H1 (cell line): ENCODE results near the gene MAB21L3. TPM values are rescaled to one million over a fixed set of nuclear protein-coding genes. Genes with fewer than 3 reads are reported as not detected.

Experiments
- CTCF ChIA-PET: fragments of 300-600 bp; sonication (Branson Sonifier 250); formaldehyde crosslinking; loops from one replicate; lab custom pipeline; 2021; ENCODE audit not compliant: partially characterized antibody; lab: Charles Lee
- POLR2A ChIA-PET: fragments of 300-600 bp; sonication (Branson Sonifier 250); formaldehyde crosslinking; loops from one replicate; lab custom pipeline; 2021; ENCODE audit warnings: inconsistent platforms; ENCODE audit not compliant: partially characterized antibody; lab: Charles Lee
- DNase-seq, 2 experiments: peaks; one replicate each; pipeline versions ENCODE4 v3.0.0 to v3.0.0-alpha.2; 2010 to 2022; ENCODE audit warnings: low spot score in 2 of 2, low read depth in 1 of 2, mixed read lengths in 1 of 2
- FAIRE-seq: peaks from 2 replicates; lab custom pipeline; 2011; peaks lifted over from hg19 to GRCh38; lab: Jason Lieb, UNC
- H2AFZ ChIP-seq: 2 replicates; pipeline ENCODE4 v1.8.1; 2012; ENCODE audit warnings: low read length, inconsistent platforms
- H2AK5ac ChIP-seq: 2 replicates; pipeline ENCODE4 v1.6.1; 2013; ENCODE audit warnings: low read depth, low read length
- H2BK120ac ChIP-seq: replicated peaks from 2 replicates; pipeline ENCODE3; 2013; ENCODE audit warnings: low read depth, low read length, inconsistent platforms
- H2BK12ac ChIP-seq: 2 replicates; pipeline ENCODE4 v1.6.1; 2013; ENCODE audit warnings: low read depth, low read length
- H2BK15ac ChIP-seq: 2 replicates; pipeline ENCODE4 v1.6.1; 2013; ENCODE audit warnings: low read length
- H2BK20ac ChIP-seq: 2 replicates; pipeline ENCODE4 v1.6.1; 2013; ENCODE audit warnings: low read length
- H2BK5ac ChIP-seq: 2 replicates; pipeline ENCODE4 v1.6.1; 2013; ENCODE audit warnings: low read depth, low read length
- H3K14ac ChIP-seq: 2 replicates; pipeline ENCODE4 v1.6.1; 2013; ENCODE audit warnings: inconsistent platforms; ENCODE audit not compliant: insufficient read length
- H3K18ac ChIP-seq: 2 replicates; pipeline ENCODE4 v1.6.1; 2013; ENCODE audit warnings: low read length; ENCODE audit errors: extremely low read depth
- H3K23ac ChIP-seq: 2 replicates; pipeline ENCODE4 v1.6.1; 2013; ENCODE audit warnings: inconsistent platforms; ENCODE audit not compliant: insufficient read length
- H3K23me2 ChIP-seq: 2 replicates; pipeline ENCODE4 v1.6.1; 2013; ENCODE audit warnings: low read depth, low read length
- H3K27ac ChIP-seq: 2 replicates; pipeline ENCODE4 v1.6.1; 2011; ENCODE audit warnings: low read depth, low read length, inconsistent platforms
- H3K27me3 ChIP-seq, 4 experiments: replicated peaks in 1 of 4; 1 replicate in 1 of 4; 2 replicates in 3 of 4; pipeline versions ENCODE4 v1.6.1 to v1.8.1; 2011 to 2013; ENCODE audit warnings: low read length in 3 of 4, mild to moderate bottlenecking in 3 of 4, inconsistent platforms in 2 of 4, mixed read lengths in 2 of 4, moderate library complexity in 1 of 4; ENCODE audit not compliant: control insufficient read depth in 3 of 4, insufficient read depth in 3 of 4; ENCODE audit errors: extremely low read depth in 1 of 4
- H3K36me3 ChIP-seq, 4 experiments: 2 replicates each; pipeline versions ENCODE4 v1.6.1 to v1.8.1; 2011 to 2013; ENCODE audit warnings: mild to moderate bottlenecking in 4 of 4, low read length in 3 of 4, moderate library complexity in 2 of 4, control low read depth in 1 of 4, inconsistent platforms in 1 of 4; ENCODE audit not compliant: insufficient read depth in 4 of 4, control insufficient read depth in 2 of 4
- H3K4ac ChIP-seq: replicated peaks from 2 replicates; pipeline ENCODE3; 2013; ENCODE audit warnings: low read length, low read depth, mixed read lengths, inconsistent platforms; ENCODE audit not compliant: insufficient read length
- H3K4me1 ChIP-seq, 4 experiments: replicated peaks in 1 of 4; 1 replicate in 1 of 4; 2 replicates in 3 of 4; pipeline versions ENCODE4 v1.6.1 to v1.8.1; 2011 to 2013; ENCODE audit warnings: low read length in 3 of 4, inconsistent platforms in 2 of 4, mixed read lengths in 1 of 4; ENCODE audit not compliant: insufficient read depth in 4 of 4, control insufficient read depth in 3 of 4
- H3K4me2 ChIP-seq, 2 experiments: 2 replicates each; pipeline versions ENCODE4 v1.6.1 to v1.8.1; 2011 to 2013; ENCODE audit warnings: low read depth in 2 of 2, low read length in 2 of 2, control low read depth in 1 of 2, inconsistent platforms in 1 of 2, mild to moderate bottlenecking in 1 of 2; ENCODE audit not compliant: insufficient read depth in 1 of 2
- H3K4me3 ChIP-seq, 4 experiments: fragments of 200-600, 300-600 bp in 1 of 4; sonication (generic), shearing (Covaris generic), sonication (Bioruptor Twin) in 1 of 4; 2 replicates each; pipeline versions ENCODE4 v1.5.1 to v1.8.1; 2011 to 2016; ENCODE audit warnings: low read length in 4 of 4, low read depth in 3 of 4, control low read depth in 2 of 4, inconsistent platforms in 2 of 4, mild to moderate bottlenecking in 2 of 4, mixed read lengths in 1 of 4, moderate library complexity in 1 of 4; ENCODE audit not compliant: insufficient read depth in 2 of 4; ENCODE audit errors: extremely low read depth in 1 of 4
- H3K56ac ChIP-seq: replicated peaks from 2 replicates; pipeline ENCODE3; 2013; ENCODE audit warnings: low read depth, mild to moderate bottlenecking, mixed read lengths, low read length, inconsistent platforms; ENCODE audit not compliant: insufficient read length
- H3K79me1 ChIP-seq: 2 replicates; pipeline ENCODE4 v1.6.1; 2013; ENCODE audit warnings: low read depth, low read length, control low read depth
- H3K79me2 ChIP-seq, 2 experiments: 2 replicates each; pipeline versions ENCODE4 v1.6.1 to v1.8.1; 2012 to 2013; ENCODE audit warnings: low read length in 2 of 2, mild to moderate bottlenecking in 2 of 2, inconsistent platforms in 1 of 2; ENCODE audit not compliant: insufficient read depth in 2 of 2, control insufficient read depth in 1 of 2
- H3K9ac ChIP-seq, 4 experiments: replicated peaks in 1 of 4; 1 replicate in 1 of 4; 2 replicates in 3 of 4; pipeline versions ENCODE4 v1.6.1 to v1.8.1; 2011 to 2013; ENCODE audit warnings: low read depth in 3 of 4, low read length in 3 of 4, control low read depth in 2 of 4, mild to moderate bottlenecking in 2 of 4, moderate library complexity in 2 of 4, inconsistent platforms in 1 of 4; ENCODE audit errors: extremely low read depth in 1 of 4
- H3K9me3 ChIP-seq, 2 experiments: 2 replicates each; pipeline versions ENCODE4 v1.6.1 to v1.8.1; 2012 to 2013; ENCODE audit warnings: mild to moderate bottlenecking in 2 of 2, moderate library complexity in 2 of 2, control low read depth in 1 of 2, inconsistent platforms in 1 of 2, low read depth in 1 of 2, low read length in 1 of 2, mixed read lengths in 1 of 2; ENCODE audit not compliant: insufficient read depth in 2 of 2
- H4K20me1 ChIP-seq, 2 experiments: replicated peaks in 1 of 2; 2 replicates each; pipeline versions ENCODE3 to v1.8.1; 2011 to 2013; ENCODE audit warnings: inconsistent platforms in 2 of 2, low read length in 2 of 2, mild to moderate bottlenecking in 1 of 2; ENCODE audit not compliant: insufficient read depth in 2 of 2, control insufficient read depth in 1 of 2
- H4K5ac ChIP-seq: 2 replicates; pipeline ENCODE4 v1.6.1; 2013; ENCODE audit warnings: low read length, low read depth, mixed read lengths, inconsistent platforms; ENCODE audit not compliant: insufficient read length
- H4K8ac ChIP-seq: 2 replicates; pipeline ENCODE4 v1.8.0; 2013; ENCODE audit warnings: mild to moderate bottlenecking, moderate library complexity, low read length, inconsistent platforms; ENCODE audit not compliant: insufficient read depth; ENCODE audit errors: extremely low read depth
- H4K91ac ChIP-seq: replicated peaks from 2 replicates; pipeline ENCODE3; 2013; ENCODE audit warnings: low read length, mixed read lengths, inconsistent platforms; ENCODE audit not compliant: insufficient read length
- BACH1 ChIP-seq: IDR thresholded peaks from 2 replicates; pipeline ENCODE4 v1.6.1; 2012; ENCODE audit warnings: low read length, improper control_type of control experiment
- CBX5 ChIP-seq: fragments of 300-800, 300-1000 bp; sonication (generic); IDR thresholded peaks from 2 replicates; pipeline ENCODE4 v1.7.1; 2016; ENCODE audit warnings: antibody characterized with exemption, low read length, low read depth
- CHD1 ChIP-seq: IDR thresholded peaks from 2 replicates; pipeline ENCODE4 v1.6.1; 2012; ENCODE audit warnings: low read depth, low read length, improper control_type of control experiment
- EGR1 ChIP-seq: IDR thresholded peaks from 2 replicates; pipeline ENCODE4 v1.6.1; 2011; ENCODE audit warnings: low read depth, low read length, borderline replicate concordance
- EZH2 ChIP-seq: fragments of 200-600 bp; sonication (generic); IDR thresholded peaks from 2 replicates; pipeline ENCODE4 v1.7.1; 2012; ENCODE audit warnings: low read depth, mild to moderate bottlenecking, moderate library complexity, low read length, inconsistent platforms; ENCODE audit not compliant: severe bottlenecking
- HDAC2 ChIP-seq, 2 experiments: fragments of 300-600 bp in 1 of 2; sonication (generic) in 1 of 2; IDR thresholded peaks; 2 replicates each; pipeline ENCODE4 v1.6.1; 2011 to 2012; ENCODE audit warnings: low read depth in 2 of 2, low read length in 2 of 2, mild to moderate bottlenecking in 2 of 2, moderate library complexity in 2 of 2, borderline replicate concordance in 1 of 2, inconsistent platforms in 1 of 2
- NANOG ChIP-seq: IDR thresholded peaks from 2 replicates; pipeline ENCODE4 v1.6.1; 2011; ENCODE audit warnings: low read length, low read depth, mild to moderate bottlenecking, inconsistent platforms; ENCODE audit not compliant: insufficient read depth, poor library complexity, severe bottlenecking
- PHF8 ChIP-seq: fragments of 200-600 bp; sonication (generic); conservative IDR thresholded peaks from 2 replicates; pipeline ENCODE4 v1.7.1; 2012; ENCODE audit warnings: low read depth, mild to moderate bottlenecking, inconsistent platforms, low read length, moderate library complexity
- POU5F1 ChIP-seq: IDR thresholded peaks from 2 replicates; pipeline ENCODE4 v1.6.1; 2011; ENCODE audit warnings: low read depth, mild to moderate bottlenecking, low read length, moderate library complexity
- RFX5 ChIP-seq: IDR thresholded peaks from 2 replicates; pipeline ENCODE4 v1.6.1; 2011; ENCODE audit warnings: low read depth, low read length, improper control_type of control experiment, borderline replicate concordance
- SIN3A ChIP-seq, 2 experiments: IDR thresholded peaks in 1 of 2; conservative IDR thresholded peaks in 1 of 2; 2 replicates each; pipeline ENCODE4 v1.6.1; 2011 to 2012; ENCODE audit warnings: low read length in 2 of 2, improper control_type of control experiment in 1 of 2, low read depth in 1 of 2, mild to moderate bottlenecking in 1 of 2
- SP1 ChIP-seq: IDR thresholded peaks from 2 replicates; pipeline ENCODE4 v1.6.1; 2011; ENCODE audit warnings: low read depth, low read length
- USF2 ChIP-seq: IDR thresholded peaks from 2 replicates; pipeline ENCODE4 v1.6.1; 2011; ENCODE audit warnings: low read length, improper control_type of control experiment
- WGBS, 2 experiments: shearing (Covaris generic) in 1 of 2; methylation state at CpG; one replicate each; pipeline versions ENCODE4 v1.1.6 to v1.1.7; 2013 to 2015; ENCODE audit warnings: low lambda C conversion rate in 2 of 2, mixed read lengths in 2 of 2, inconsistent platforms in 1 of 2, low coverage in 1 of 2, missing lambda C conversion rate in 1 of 2; ENCODE audit not compliant: insufficient replicate concordance in 2 of 2, insufficient coverage in 1 of 2, insufficient read length in 1 of 2; ENCODE audit errors: extremely low coverage in 1 of 2, missing lambda C conversion rate in 1 of 2; 5-methylcytosine and 5-hydroxymethylcytosine counted together
- polyA plus RNA-seq, 7 experiments: library from polyadenylated mRNA; depleted of rRNA in 3 of 7; stranded (reverse) in 5 of 7; unstranded in 2 of 7; fragments of >200 nt in 5 of 7; fragments of 200-250 nt in 2 of 7; gene quantifications; 1 replicate in 5 of 7; 2 replicates in 1 of 7; 4 replicates in 1 of 7; pipeline versions ENCODE4 v1.2.1 to v1.2.3, GENCODE V29; 2011 to 2013; ENCODE audit warnings: missing spikeins in 2 of 7, mixed read lengths in 2 of 7
- total RNA-seq: library from RNA; stranded (reverse); fragmentation: NEBNext Ultra II Directional; extraction: Animal tissue kit (Norgen Biotek cat#: 25700); gene quantifications from 2 replicates; pipeline ENCODE4 v1.2.1, GENCODE V29; 2021

MAB21L3 gene
- total and polyA plus RNA-seq, 2 of the 8 experiments (the other 6 are each of a cell fraction or from before 2014, with no cell fraction given): not detected

- no peak overlapping the region for H2BK15ac ChIP-seq
- no peaks in the 10 kb centered on the region; the same call in 1 of the 2 replicates for H3K79me1 ChIP-seq
- H4K91ac ChIP-seq: no peak overlapping the region
- H3K23me2 ChIP-seq: no peaks in the 10 kb centered on the region
- no peaks in the 10 kb centered on the region for H3K79me2 ChIP-seq
- DNase-seq (no peak), FAIRE-seq (no peak)
- H3K4me3 ChIP-seq: no peak overlapping the region
- H3K56ac ChIP-seq: no peak overlapping the region
- no peak overlapping the region for H2BK20ac ChIP-seq
- no peak overlapping the region for H3K4me2 ChIP-seq
- H3K9me3 ChIP-seq: no peaks in the 10 kb centered on the region
- no peaks in the 10 kb centered on the region for H3K36me3 ChIP-seq
- no peak overlapping the region for H3K23ac ChIP-seq
- H3K4me1 ChIP-seq: no peaks in the 10 kb centered on the region; a peak in 1 of 7 replicates
- H3K14ac ChIP-seq: no peak overlapping the region
- H2AFZ ChIP-seq: no peak overlapping the region
- H3K27ac ChIP-seq: no peak overlapping the region
- H4K8ac ChIP-seq: no peak overlapping the region
- no peak overlapping the region for H2AK5ac ChIP-seq
- no peak overlapping the region for H4K5ac ChIP-seq
- no peak overlapping the region for H3K9ac ChIP-seq
- no peak overlapping the region for H2BK120ac ChIP-seq
- no peaks in the 10 kb centered on the region for H3K27me3 ChIP-seq
- H2BK12ac ChIP-seq: no peak overlapping the region
- H3K4ac ChIP-seq: no peak overlapping the region
- no peak overlapping the region for H3K18ac ChIP-seq
- no peaks in the 10 kb centered on the region for H4K20me1 ChIP-seq
- no peak overlapping the region for H2BK5ac ChIP-seq
- ChIA-PET CTCF (interaction anchor here (0.6 to 1.7 kb wide), 3 partner anchors 9 to 1151 kb away, joined by 3 to 4 read pairs (median 3); no protein-coding TSS in a partner anchor), POLR2A (no interaction called here)
- 92% methylated on average over 3 of the region's 3 CpGs; no CpG with 5 or more reads in 1 of the 2 experiments for WGBS, 2 experiments
- TF ChIP-seq PHF8: no peak
- no peak for TF ChIP-seq SIN3A (conservative IDR thresholded peaks at IDR 0.05 in 1 of 2, IDR thresholded peaks at IDR 0.05 in 1 of 2; ENCODE audit: low read depth in 1 of 2, low read length in 2 of 2)
- no peak for TF ChIP-seq POU5F1
- TF ChIP-seq CHD1: no peak
- TF ChIP-seq CBX5: no peak
- no peak for TF ChIP-seq USF2
- TF ChIP-seq EGR1: no peak
- no peak for TF ChIP-seq SP1
- no peak for TF ChIP-seq RFX5
- TF ChIP-seq NANOG: no peak
- no peak for TF ChIP-seq BACH1
- no peak for TF ChIP-seq EZH2
- TF ChIP-seq HDAC2 (IDR thresholded peaks at IDR 0.05; ENCODE audit: borderline replicate concordance in 1 of 2, low read depth in 2 of 2, low read length in 2 of 2): no peak
Measured at GRCh38 chr1:116179964-116180363, 68.8 kb downstream of the MAB21L3 start.
